HCT116 (cell line): Measurements from ENCODE around the gene CD1C.

Experiments used
- CBX3 ChIP-seq: IDR thresholded peaks from 2 replicates; pipeline ENCODE4 v1.6.1; 2012; ENCODE audit warnings: low read depth
- CEBPB ChIP-seq: IDR thresholded peaks from 2 replicates; pipeline ENCODE4 v1.6.1; 2012; ENCODE audit warnings: low read depth
- EZH2phosphoT487 ChIP-seq: fragments of 200-600 bp; IDR thresholded peaks from 2 replicates; pipeline ENCODE4 v1.6.1; 2018; ENCODE audit warnings: antibody characterized with exemption, borderline replicate concordance
- RAD21 ChIP-seq: IDR thresholded peaks from 2 replicates; pipeline ENCODE4 v1.6.1; 2012; ENCODE audit warnings: low read depth, mild to moderate bottlenecking
- SIN3A ChIP-seq: IDR thresholded peaks from 2 replicates; pipeline ENCODE4 v1.6.1; 2012; ENCODE audit warnings: low read depth
- SRF ChIP-seq: IDR thresholded peaks from 2 replicates; pipeline ENCODE4 v1.6.1; 2012; ENCODE audit warnings: low read depth
- ZNF274 ChIP-seq: fragments of 200-500 bp; sonication (Bioruptor generic); IDR thresholded peaks from 2 replicates; pipeline ENCODE4 v1.6.1; 2014; ENCODE audit warnings: mild to moderate bottlenecking, low read depth, low read length, inconsistent platforms
- TF ChIP-seq, protein P1 (sequence below), 3 experiments: fragments of 200-600 bp in 1 of 3; sonication (generic) in 1 of 3; IDR thresholded peaks in 2 of 3; conservative IDR thresholded peaks in 1 of 3; 2 replicates each; pipeline ENCODE4 v1.5.1; 2012 to 2017; ENCODE audit warnings: low read depth in 2 of 3, low read length in 2 of 3, antibody characterized with exemption in 1 of 3, borderline replicate concordance in 1 of 3, control low read depth in 1 of 3, mild to moderate bottlenecking in 1 of 3, mixed read lengths in 1 of 3, mixed run types in 1 of 3, moderate library complexity in 1 of 3; ENCODE audit not compliant: insufficient read depth in 1 of 3
- TF ChIP-seq, protein P2 (sequence below): IDR thresholded peaks from 2 replicates; pipeline ENCODE4 v1.6.1; 2012

DNA sequence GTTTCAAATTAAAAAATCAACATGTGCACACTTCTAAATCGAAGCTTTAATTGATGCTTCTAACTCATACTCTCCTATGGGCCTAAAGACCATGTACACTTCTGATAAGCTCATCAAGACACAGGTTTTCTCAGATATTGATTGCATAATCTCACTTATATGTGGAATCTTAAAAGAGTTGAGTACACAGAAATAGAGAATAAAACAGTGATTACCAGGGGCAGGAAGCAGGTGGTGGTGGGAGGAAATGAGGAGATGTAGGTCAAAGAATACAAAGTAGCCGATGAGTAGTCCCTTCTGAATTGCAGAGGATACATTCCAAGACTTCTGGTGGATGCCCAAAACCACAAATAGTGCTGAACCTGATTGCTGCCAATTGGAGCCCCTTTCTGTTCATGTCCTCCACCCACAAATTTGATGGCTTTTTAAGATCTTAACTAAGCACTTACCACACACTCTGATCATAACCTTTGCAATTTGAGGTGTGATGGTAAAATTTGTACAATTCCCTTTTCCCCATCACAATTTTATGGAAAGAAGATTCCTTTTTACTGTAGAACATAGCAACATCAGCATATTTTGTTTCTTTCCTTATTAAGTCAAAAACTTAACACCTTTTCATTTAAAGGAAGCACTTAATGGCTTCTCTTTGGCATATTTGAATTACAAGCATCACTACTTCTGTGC, 44.9 kb downstream of the CD1C start:
- TF ChIP-seq CEBPB (no peak), EZH2phosphoT487 (no peak), ZNF274 (no peak), RAD21 (no peak), SRF (no peak), CBX3 (no peak), SIN3A (no peak)
- TF ChIP-seq, protein P1, sequence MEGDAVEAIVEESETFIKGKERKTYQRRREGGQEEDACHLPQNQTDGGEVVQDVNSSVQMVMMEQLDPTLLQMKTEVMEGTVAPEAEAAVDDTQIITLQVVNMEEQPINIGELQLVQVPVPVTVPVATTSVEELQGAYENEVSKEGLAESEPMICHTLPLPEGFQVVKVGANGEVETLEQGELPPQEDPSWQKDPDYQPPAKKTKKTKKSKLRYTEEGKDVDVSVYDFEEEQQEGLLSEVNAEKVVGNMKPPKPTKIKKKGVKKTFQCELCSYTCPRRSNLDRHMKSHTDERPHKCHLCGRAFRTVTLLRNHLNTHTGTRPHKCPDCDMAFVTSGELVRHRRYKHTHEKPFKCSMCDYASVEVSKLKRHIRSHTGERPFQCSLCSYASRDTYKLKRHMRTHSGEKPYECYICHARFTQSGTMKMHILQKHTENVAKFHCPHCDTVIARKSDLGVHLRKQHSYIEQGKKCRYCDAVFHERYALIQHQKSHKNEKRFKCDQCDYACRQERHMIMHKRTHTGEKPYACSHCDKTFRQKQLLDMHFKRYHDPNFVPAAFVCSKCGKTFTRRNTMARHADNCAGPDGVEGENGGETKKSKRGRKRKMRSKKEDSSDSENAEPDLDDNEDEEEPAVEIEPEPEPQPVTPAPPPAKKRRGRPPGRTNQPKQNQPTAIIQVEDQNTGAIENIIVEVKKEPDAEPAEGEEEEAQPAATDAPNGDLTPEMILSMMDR (IDR thresholded peaks at IDR 0.05 in 2 of 3, conservative IDR thresholded peaks at IDR 0.05 in 1 of 3; ENCODE audit: borderline replicate concordance in 1 of 3, insufficient read depth in 1 of 3, low read depth in 2 of 3, low read length in 2 of 3) = no peak
- TF ChIP-seq, protein P2, sequence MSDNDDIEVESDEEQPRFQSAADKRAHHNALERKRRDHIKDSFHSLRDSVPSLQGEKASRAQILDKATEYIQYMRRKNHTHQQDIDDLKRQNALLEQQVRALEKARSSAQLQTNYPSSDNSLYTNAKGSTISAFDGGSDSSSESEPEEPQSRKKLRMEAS = no peak
